ENCODE results near the gene CFAP410. TPM values are rescaled to one million over a fixed set of nuclear protein-coding genes. Genes with fewer than 3 reads are reported as not detected.

CFAP410 gene
- total and polyA plus RNA-seq, 2 of the 8 experiments (the other 6 are each of a cell fraction or from before 2014, with no cell fraction given): 10.6 to 12.0 TPM

GRCh38 chr21:44312089-44312488, 27.1 kb downstream of the CFAP410 start:
- peaks cover 0 to 23% (median 11%) of the 10 kb centered on the region in 4 experiments; a peak in 5 of 8 replicates for H3K36me3 ChIP-seq (ENCODE audit: control insufficient read depth in 2 of 4, insufficient read depth in 4 of 4, low read length in 3 of 4)
- H3K4me2 ChIP-seq (ENCODE audit: insufficient read depth in 1 of 2, low read depth in 2 of 2, low read length in 2 of 2): no peak overlapping the region
- no peaks in the 10 kb centered on the region for H3K27me3 ChIP-seq (replicated peaks in 1 of 4; ENCODE audit: control insufficient read depth in 3 of 4, extremely low read depth in 1 of 4, insufficient read depth in 3 of 4, low read length in 3 of 4)
- H3K27ac ChIP-seq (ENCODE audit: low read depth, low read length): no peak overlapping the region
- ChIA-PET POLR2A (ENCODE audit: partially characterized antibody) (no interaction called here), CTCF (ENCODE audit: partially characterized antibody) (interaction anchor here (1.0 kb wide), 1 partner anchor 16 kb away, joined by 3 read pairs; no protein-coding TSS in a partner anchor)
- H2BK20ac ChIP-seq (ENCODE audit: low read length): no peak overlapping the region
- H2BK15ac ChIP-seq (ENCODE audit: low read length): no peak overlapping the region
- no peaks in the 10 kb centered on the region for H3K9me3 ChIP-seq (ENCODE audit: insufficient read depth in 2 of 2, low read depth in 1 of 2, low read length in 1 of 2)
- H2BK5ac ChIP-seq (ENCODE audit: low read depth, low read length): no peak overlapping the region; the same call in 1 of the 2 replicates
- no peaks in the 10 kb centered on the region for H3K79me2 ChIP-seq (ENCODE audit: control insufficient read depth in 1 of 2, insufficient read depth in 2 of 2, low read length in 2 of 2)
- no peaks in the 10 kb centered on the region for H3K4me1 ChIP-seq (replicated peaks in 1 of 4; ENCODE audit: control insufficient read depth in 3 of 4, insufficient read depth in 4 of 4, low read length in 3 of 4)
- no peak overlapping the region for H4K5ac ChIP-seq (ENCODE audit: insufficient read length, low read depth, low read length)
- FAIRE-seq: no peak
- H4K20me1 ChIP-seq (replicated peaks in 1 of 2; ENCODE audit: control insufficient read depth in 1 of 2, insufficient read depth in 2 of 2, low read length in 2 of 2): peaks cover 0 to 11% of the 10 kb centered on the region in 2 experiments
- no peak overlapping the region for H3K56ac ChIP-seq (replicated peaks; ENCODE audit: insufficient read length, low read depth, low read length)
- no peak for DNase-seq (ENCODE audit: low read depth in 1 of 2, low spot score in 2 of 2)
- H3K4me3 ChIP-seq (ENCODE audit: extremely low read depth in 1 of 4, insufficient read depth in 2 of 4, low read depth in 3 of 4, low read length in 4 of 4): no peak overlapping the region
- H4K91ac ChIP-seq (replicated peaks; ENCODE audit: insufficient read length, low read length): no peak overlapping the region
- no peak overlapping the region for H3K18ac ChIP-seq (ENCODE audit: extremely low read depth, low read length)
- 93% methylated on average over 20 of the region's 22 CpGs; no CpG with 5 or more reads in 1 of the 2 experiments for WGBS, 2 experiments (ENCODE audit: extremely low coverage in 1 of 2, insufficient coverage in 1 of 2, insufficient read length in 1 of 2, insufficient replicate concordance in 2 of 2, low coverage in 1 of 2, low lambda C conversion rate in 2 of 2, missing lambda C conversion rate in 1 of 2)
- no peak overlapping the region for H4K8ac ChIP-seq (ENCODE audit: extremely low read depth, insufficient read depth, low read length)
- H3K79me1 ChIP-seq (ENCODE audit: low read depth, low read length): no peaks in the 10 kb centered on the region; the same call in 1 of the 2 replicates
- H2BK12ac ChIP-seq (ENCODE audit: low read depth, low read length): no peak overlapping the region
- H3K4ac ChIP-seq (replicated peaks; ENCODE audit: insufficient read length, low read depth, low read length): no peak overlapping the region
- no peaks in the 10 kb centered on the region for H3K23me2 ChIP-seq (ENCODE audit: low read depth, low read length)
- H3K23ac ChIP-seq (ENCODE audit: insufficient read length): no peak overlapping the region
- no peak overlapping the region for H3K9ac ChIP-seq (replicated peaks in 1 of 4; ENCODE audit: extremely low read depth in 1 of 4, low read depth in 3 of 4, low read length in 3 of 4)
- H2BK120ac ChIP-seq (replicated peaks; ENCODE audit: low read depth, low read length): no peak overlapping the region
- H3K14ac ChIP-seq (ENCODE audit: insufficient read length): no peak overlapping the region
- no peak overlapping the region for H2AK5ac ChIP-seq (ENCODE audit: low read depth, low read length)
- H2AFZ ChIP-seq (ENCODE audit: low read length): no peak overlapping the region
- TF ChIP-seq SIRT6 (IDR thresholded peaks at IDR 0.05; ENCODE audit: low read length) (no peak), TAF7 (optimal IDR thresholded peaks at IDR 0.05; ENCODE audit: borderline replicate concordance, low read depth, low read length) (no peak), YY1 (IDR thresholded peaks at IDR 0.05; ENCODE audit: low read depth, low read length) (no peak), GTF2F1 (IDR thresholded peaks at IDR 0.05; ENCODE audit: borderline replicate concordance, low read depth, low read length) (no peak), MAX (IDR thresholded peaks at IDR 0.05) (no peak), HDAC6 (IDR thresholded peaks at IDR 0.05; ENCODE audit: low read depth, low read length) (no peak), CTBP2 (IDR thresholded peaks at IDR 0.05; ENCODE audit: borderline replicate concordance, insufficient read depth, insufficient read length, low read length) (no peak), POLR2A (IDR thresholded peaks at IDR 0.05; ENCODE audit: control extremely low read depth in 1 of 2, low read depth in 2 of 2, low read length in 2 of 2) (no peak), ASH2L (IDR thresholded peaks at IDR 0.05; ENCODE audit: low read length) (no peak), USF2 (IDR thresholded peaks at IDR 0.05; ENCODE audit: low read length) (no peak), PHF8 (conservative IDR thresholded peaks at IDR 0.05; ENCODE audit: low read depth, low read length) (no peak), SP2 (IDR thresholded peaks at IDR 0.05; ENCODE audit: low read length) (no peak), HDAC2 (IDR thresholded peaks at IDR 0.05; ENCODE audit: borderline replicate concordance in 1 of 2, low read depth in 2 of 2, low read length in 2 of 2) (no peak), SP4 (IDR thresholded peaks at IDR 0.05; ENCODE audit: low read length) (no peak)

All from H1 (cell line).